Stimulated activated CD8-positive, alpha-beta memory T cell treated with anti-CD3 and anti-CD28 coated beads, Interleukin-4, amount 100 ng/mL, for 1 hour (primary cell): ENCODE results near the gene IL4I1.
A peak's percentile ranks its signal among the peaks of the same experiment; 100 is the strongest.

ENCODE experiments used
- DNase-seq, 2 donors: peaks; one replicate each; pipeline ENCODE4 v3.0.0-alpha.2; 2020; ENCODE audit warnings: low read depth in 2 of 2, low spot score in 1 of 2

IL4I1 gene

DNA sequence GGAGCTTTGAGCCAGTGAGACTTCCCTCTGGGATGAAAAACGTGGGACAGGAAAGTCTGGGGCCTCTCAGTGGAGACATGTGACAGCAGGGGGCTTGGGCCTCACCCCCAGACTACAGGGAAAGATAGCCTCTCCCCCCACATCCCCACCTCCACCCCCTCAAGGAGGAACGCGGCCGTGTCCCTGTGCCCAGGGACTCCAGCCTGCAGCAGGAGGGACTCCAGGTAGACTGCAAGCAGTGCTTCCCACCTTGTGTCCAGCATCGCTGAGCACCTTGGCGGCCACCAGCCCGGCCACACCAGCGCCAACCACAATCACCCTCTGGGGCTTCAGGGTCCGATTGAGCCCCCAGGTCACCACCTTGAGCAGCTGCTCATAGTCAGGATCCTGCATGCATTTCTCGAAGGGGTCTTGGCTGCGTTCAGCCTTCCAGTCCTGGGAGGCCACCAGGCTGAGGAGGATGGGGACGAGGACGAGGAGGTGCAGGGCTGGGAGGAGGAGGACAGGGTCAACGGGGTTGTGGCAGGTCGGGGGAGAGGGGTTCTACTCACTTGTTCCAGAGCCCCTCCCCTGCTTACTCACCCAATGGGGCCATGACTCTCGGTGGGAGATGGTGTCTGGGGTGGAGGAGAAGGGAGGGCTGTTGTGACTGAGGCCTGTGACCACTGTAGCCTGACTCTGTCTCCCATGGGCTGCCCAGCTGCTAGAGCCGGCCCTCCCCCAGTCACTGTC is 955 bp downstream of the IL4I1 start:
- no peak for DNase-seq

DNA sequence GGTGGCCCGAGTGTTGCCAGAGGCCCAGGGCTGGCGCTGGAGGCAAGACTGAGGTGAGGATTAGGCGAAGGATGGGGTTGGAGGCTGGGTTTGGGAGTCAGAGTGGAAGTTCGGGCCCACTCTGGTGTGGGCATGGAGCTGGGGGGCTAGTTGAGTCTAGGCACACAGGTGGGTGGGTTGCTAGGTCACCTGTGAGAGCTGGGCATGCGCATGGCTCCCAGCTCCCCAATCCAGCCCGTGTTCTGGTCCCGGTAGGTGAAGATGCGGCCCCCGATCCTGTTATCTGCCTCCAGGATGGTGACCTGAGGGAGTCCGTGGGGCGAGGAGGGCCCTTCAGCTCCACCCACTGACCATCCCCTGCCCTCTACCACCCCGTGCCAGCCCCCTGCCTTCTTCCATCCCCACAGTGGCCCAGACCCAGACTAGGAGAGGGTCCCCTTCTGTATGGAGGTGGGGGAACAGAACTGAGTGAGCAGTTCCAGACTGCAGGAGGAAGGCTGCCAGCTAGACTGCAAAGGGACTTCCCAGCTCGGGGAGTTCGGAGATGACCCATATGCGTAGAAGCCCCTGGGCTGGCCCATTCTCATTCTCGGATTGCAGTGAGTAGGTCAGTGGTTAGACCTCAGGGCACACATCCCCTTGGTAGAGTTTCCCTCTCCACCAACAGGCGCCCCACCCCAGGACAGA is 1.7 kb downstream of the IL4I1 start:
- DNase-seq: no peak

DNA sequence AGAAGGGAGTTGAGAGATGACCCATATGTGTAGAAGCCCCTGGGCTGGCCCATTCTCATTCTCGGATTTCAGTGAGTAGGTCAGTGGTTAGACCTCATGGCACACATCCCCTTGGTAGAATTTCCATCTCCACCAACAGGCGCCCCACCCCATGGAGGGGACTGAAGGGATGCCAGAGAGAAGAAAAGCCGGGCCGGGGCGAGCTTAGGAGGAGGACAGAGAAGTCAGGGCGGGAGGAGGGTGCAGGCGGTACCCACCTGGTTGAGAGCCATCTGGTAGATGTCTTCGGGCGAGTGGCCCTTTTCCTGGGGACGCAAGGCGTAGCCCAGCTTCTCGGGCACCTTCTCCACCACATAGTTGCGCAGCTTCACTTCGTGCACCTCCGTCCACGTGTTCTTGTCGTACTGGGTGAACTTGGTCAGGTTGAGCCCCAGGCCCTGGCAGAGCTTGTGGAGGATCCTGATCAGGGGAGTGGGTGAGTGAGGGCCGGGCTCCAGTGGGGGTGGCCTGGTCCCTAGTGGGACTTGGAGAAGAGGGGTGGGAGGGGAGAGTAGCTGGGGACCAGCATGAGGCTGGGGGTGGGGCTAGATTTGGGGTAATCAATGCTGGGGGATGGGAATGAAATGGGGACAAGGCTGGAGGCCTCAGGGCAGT is 2.5 kb downstream of the IL4I1 start:
- DNase-seq: no peak

DNA sequence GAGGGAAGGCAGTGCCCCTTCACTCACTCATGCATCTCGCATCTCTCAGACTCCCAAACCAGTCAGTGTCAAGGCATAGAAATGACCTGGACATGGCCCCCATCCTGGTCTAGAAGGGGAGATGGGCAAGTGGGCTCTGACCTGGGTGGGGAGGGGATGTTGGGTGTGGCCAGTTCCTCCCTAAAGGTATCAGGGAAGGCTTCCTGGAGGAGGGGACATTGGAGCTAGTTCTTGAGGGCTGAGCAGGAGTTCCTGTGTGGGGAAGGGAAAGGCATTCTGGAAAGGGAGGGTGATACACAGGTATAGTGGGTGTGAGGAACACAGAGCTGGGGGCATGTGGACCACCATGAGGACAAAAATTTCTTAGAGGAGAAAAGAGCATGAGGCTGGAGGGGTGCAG is 4.0 kb downstream of the IL4I1 start:
- DNase-seq: no peak

GRCh38 chr19:49891393-49891792 is 5.3 kb downstream of the IL4I1 start:
- no peak for DNase-seq

GRCh38 chr19:49890349-49891311 is 6.1 kb downstream of the IL4I1 start:
- DNase-seq: peak; percentile 28 to 37

GRCh38 chr19:49889687-49890348 is 6.9 kb downstream of the IL4I1 start:
- DNase-seq: peak; percentile 36 to 47

DNA sequence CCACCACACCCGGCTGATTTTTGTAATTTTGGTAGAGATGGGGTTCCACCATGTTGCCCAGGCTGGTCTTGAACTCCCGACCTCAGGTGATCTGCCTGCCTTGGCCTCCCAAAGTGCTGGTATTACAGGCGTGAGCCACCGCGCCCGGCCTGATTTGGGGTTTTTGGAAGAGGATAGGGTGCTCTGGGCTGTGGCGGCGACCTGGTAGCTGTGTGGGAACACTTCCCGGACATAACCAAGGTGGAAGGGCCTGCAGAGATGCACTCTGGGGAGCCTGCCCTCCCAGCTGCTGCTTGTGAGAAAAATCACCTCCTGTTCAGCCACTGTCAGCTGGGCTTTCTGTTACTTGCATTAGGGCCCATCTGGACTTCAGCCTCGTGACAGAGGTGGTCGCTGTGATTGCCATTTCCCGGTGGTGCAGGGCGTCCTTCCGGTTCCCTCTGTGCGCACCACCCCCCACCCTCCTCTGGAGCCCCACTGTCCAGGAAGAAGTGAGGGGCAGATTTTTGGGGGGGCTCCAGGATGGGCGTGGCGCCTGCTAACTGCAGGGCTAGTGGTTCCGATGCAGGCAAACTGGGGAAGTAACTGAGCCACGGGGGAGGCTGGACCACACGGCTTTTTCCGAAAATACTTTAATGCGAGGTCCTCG is 7.5 kb downstream of the IL4I1 start:
- no peak for DNase-seq

- DNase-seq: no peak
Observed at GRCh38 chr19:49888510-49888824, 8.2 kb downstream of the IL4I1 start.

GRCh38 chr19:49887665-49888509 is 8.8 kb downstream of the IL4I1 start:
- no peak for DNase-seq

DNA sequence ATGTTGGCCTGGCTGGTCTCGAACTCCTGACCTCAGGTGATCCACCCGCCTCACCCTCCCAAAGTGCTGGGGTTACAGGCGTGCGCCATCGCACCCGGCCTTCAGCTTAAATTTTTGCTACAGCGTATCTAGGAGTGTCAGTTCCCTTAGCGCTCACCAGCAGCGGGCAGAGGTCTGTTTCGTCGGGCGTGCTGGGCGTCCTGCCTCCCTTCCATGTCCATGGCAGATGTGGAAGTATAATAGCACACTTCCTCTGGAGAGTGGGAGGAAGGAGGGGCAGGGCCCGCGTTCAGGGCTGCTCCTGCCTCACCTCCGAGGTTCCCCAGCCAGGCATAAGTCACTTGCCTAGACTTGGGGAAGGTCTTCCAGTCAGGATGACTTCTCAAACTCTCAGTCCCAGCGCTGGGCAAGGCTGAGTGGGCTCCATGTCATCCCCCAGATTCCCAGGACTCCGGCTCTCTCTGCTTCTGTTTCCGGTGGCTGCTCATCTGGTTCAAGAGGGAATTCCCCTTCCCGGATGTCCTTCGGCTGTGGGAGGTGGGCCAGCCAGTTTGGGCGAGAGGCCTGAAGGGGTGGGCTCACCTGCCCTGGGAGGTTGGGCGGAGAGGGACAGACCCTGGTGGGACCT is 9.5 kb downstream of the IL4I1 start:
- DNase-seq: no peak

- DNase-seq: no peak
Observed at GRCh38 chr19:49884760-49885159, 11.9 kb downstream of the IL4I1 start.

GRCh38 chr19:49884109-49884508 is 12.6 kb downstream of the IL4I1 start:
- DNase-seq: no peak

GRCh38 chr19:49883094-49883493 is 13.6 kb downstream of the IL4I1 start:
- no peak for DNase-seq

GRCh38 chr19:49882643-49883042 is 14.0 kb downstream of the IL4I1 start:
- no peak for DNase-seq

GRCh38 chr19:49881672-49882394 is 14.9 kb downstream of the IL4I1 start:
- DNase-seq: no peak

- no peak for DNase-seq
Observed at GRCh38 chr19:49881186-49881585, 15.5 kb downstream of the IL4I1 start.

- no peak for DNase-seq
Observed at GRCh38 chr19:49880162-49880869, 16.4 kb downstream of the IL4I1 start.
